SK-N-SH treated with all-trans-retinoic acid at 6 μM for 48 hours (cell line): ENCODE results near the gene CHAF1A.

Source experiments
- ARNTL ChIP-seq: fragments of 450-650 bp; formaldehyde crosslinking; IDR thresholded peaks from 2 replicates; pipeline ENCODE4 v1.5.0; 2020; ENCODE audit warnings: low read depth, mild to moderate bottlenecking, moderate library complexity, borderline replicate concordance
- CREB5 ChIP-seq: fragments of 250-450 bp; sonication (Bioruptor Pico); IDR thresholded peaks from 2 replicates; pipeline ENCODE4 v1.5.1; 2020; ENCODE audit warnings: low read depth, mild to moderate bottlenecking, moderate library complexity
- CSRNP3 ChIP-seq: fragments of 250-450 bp; sonication (Bioruptor Pico); IDR thresholded peaks from 2 replicates; pipeline ENCODE4 v1.5.1; 2021; ENCODE audit warnings: mild to moderate bottlenecking, moderate library complexity
- OSR1 ChIP-seq: fragments of 250-450 bp; sonication (Bioruptor Pico); IDR thresholded peaks from 2 replicates; pipeline ENCODE4 v1.8.0; 2022; ENCODE audit warnings: moderate library complexity, mild to moderate bottlenecking, inconsistent platforms
- PATZ1 ChIP-seq: fragments of 250-450 bp; sonication (Bioruptor Pico); IDR thresholded peaks from 2 replicates; pipeline ENCODE4 v1.8.0; 2020; ENCODE audit warnings: mild to moderate bottlenecking, moderate library complexity, borderline replicate concordance
- PPARA ChIP-seq: fragments of 250-450 bp; sonication (Bioruptor Pico); IDR thresholded peaks from 2 replicates; pipeline ENCODE4 v1.5.0; 2020; ENCODE audit warnings: mild to moderate bottlenecking, borderline replicate concordance
- RARB ChIP-seq: fragments of 250-450 bp; sonication (Bioruptor Pico); IDR thresholded peaks from 2 replicates; pipeline ENCODE4 v1.8.0; 2021; ENCODE audit warnings: mild to moderate bottlenecking, moderate library complexity
- TOX ChIP-seq: fragments of 250-450 bp; sonication (Bioruptor Pico); IDR thresholded peaks from 2 replicates; pipeline ENCODE4 v1.8.0; 2021; ENCODE audit warnings: mild to moderate bottlenecking, moderate library complexity, borderline replicate concordance
- ZFP3 ChIP-seq: fragments of 250-450 bp; sonication (Bioruptor Pico); IDR thresholded peaks from 2 replicates; pipeline ENCODE4 v1.5.0; 2020; ENCODE audit warnings: mild to moderate bottlenecking, moderate library complexity
- ZFP30 ChIP-seq: fragments of 450-650 bp; formaldehyde crosslinking; IDR thresholded peaks from 2 replicates; pipeline ENCODE4 v1.5.0; 2022; ENCODE audit warnings: mild to moderate bottlenecking, moderate library complexity
- ZNF70 ChIP-seq: fragments of 450-650 bp; formaldehyde crosslinking; IDR thresholded peaks from 2 replicates; pipeline ENCODE4 v1.5.0; 2020; ENCODE audit warnings: mild to moderate bottlenecking, moderate library complexity

GRCh38 chr19:4477034-4477801, 74.8 kb downstream of the CHAF1A start:
- TF ChIP-seq ZNF70 (no peak), ZFP3 (CRISPR knock-in tag) (no peak), ARNTL (no peak), PPARA (CRISPR knock-in tag) (no peak), TOX (CRISPR knock-in tag) (no peak), CSRNP3 (CRISPR knock-in tag) (no peak), OSR1 (CRISPR knock-in tag) (no peak), ZFP30 (CRISPR knock-in tag) (no peak), CREB5 (no peak), RARB (no peak), PATZ1 (CRISPR knock-in tag) (no peak)
